Measurements from ENCODE around the gene DKC1. TPM values are rescaled to one million over a fixed set of nuclear protein-coding genes. Genes with fewer than 3 reads are reported as not detected.

The DKC1 gene
- total RNA-seq, 4 donors from 2014 or later = 38.1 to 60.6 (median 42.9) TPM

- Histone ChIP-seq H3K4me1 (peaks cover 30% of the 10 kb centered on the region), H3K9me3 (no peaks in the 10 kb centered on the region), H3K27ac (no peak overlapping the region), H3K27me3 (no peaks in the 10 kb centered on the region), H3K36me3 (no peaks in the 10 kb centered on the region), H3K4me3 (no peak overlapping the region)
- TF ChIP-seq POLR2AphosphoS5 (IDR thresholded peaks at IDR 0.05) (no peak), EP300 (IDR thresholded peaks at IDR 0.05) (no peak), POLR2A (IDR thresholded peaks at IDR 0.05) (no peak), CTCF (IDR thresholded peaks at IDR 0.05) (no peak)
- 36% methylated on average over 3 of the region's 3 CpGs for WGBS
- DNase-seq (ENCODE audit: low spot score in 2 of 2) = peak in 1 of 2 donors; percentile 73
Observed at GRCh38 chrX:154727871-154728270, 34.8 kb upstream of the DKC1 start.

DNA sequence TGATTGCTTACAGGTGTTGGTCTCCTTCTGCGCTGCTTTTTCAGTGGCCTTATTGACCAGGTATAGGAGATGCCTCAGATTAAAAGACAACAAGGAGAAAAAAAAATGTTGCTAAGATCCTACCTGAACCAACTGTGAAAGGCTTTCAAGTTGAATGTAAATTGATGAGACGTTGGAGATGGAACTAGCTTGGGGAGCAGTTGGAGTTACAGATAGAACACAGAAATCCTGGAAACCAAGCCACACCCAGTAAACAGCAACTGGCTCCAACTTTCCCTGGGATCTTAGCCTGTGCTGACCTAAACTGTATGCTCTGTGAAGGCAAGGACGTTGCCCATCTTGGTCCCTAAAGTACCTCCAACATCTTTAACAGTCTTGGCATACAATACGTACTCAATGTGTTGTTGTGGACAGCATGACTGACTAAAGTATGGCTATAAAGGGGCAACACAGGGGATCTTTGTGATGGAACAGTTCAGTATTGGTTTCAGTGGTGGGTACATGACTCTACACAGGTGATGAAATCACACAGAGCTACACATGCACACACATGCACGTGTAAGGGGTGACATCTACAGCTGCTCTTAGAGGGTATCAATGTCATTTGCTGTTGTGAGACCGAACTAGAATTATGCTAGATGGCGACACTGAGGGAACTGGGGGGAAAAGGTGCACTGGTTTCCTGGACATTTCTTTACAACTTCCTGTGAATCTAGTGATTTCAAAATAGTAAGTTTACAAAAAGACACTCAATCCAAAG, 34.1 kb upstream of the DKC1 start:
- Histone ChIP-seq H3K4me3 (no peak overlapping the region), H3K9me3 (no peaks in the 10 kb centered on the region), H3K36me3 (no peaks in the 10 kb centered on the region), H3K4me1 (peaks cover 30% of the 10 kb centered on the region), H3K27ac (no peak overlapping the region), H3K27me3 (no peaks in the 10 kb centered on the region)
- TF ChIP-seq EP300 (IDR thresholded peaks at IDR 0.05) (no peak), POLR2AphosphoS5 (IDR thresholded peaks at IDR 0.05) (no peak), CTCF (IDR thresholded peaks at IDR 0.05) (no peak), POLR2A (IDR thresholded peaks at IDR 0.05) (no peak)
- no peak for DNase-seq (ENCODE audit: low spot score in 2 of 2)
- 67% methylated on average over 7 of the region's 7 CpGs for WGBS

GRCh38 chrX:154729439-154729838, 33.2 kb upstream of the DKC1 start:
- DNase-seq (ENCODE audit: low spot score in 2 of 2) = no peak
- H3K4me3 ChIP-seq = no peak overlapping the region
- no peaks in the 10 kb centered on the region for H3K9me3 ChIP-seq
- WGBS = 76% methylated on average over 3 of the region's 3 CpGs
- H3K27me3 ChIP-seq = no peaks in the 10 kb centered on the region
- no peak for TF ChIP-seq POLR2A (IDR thresholded peaks at IDR 0.05)
- no peak for TF ChIP-seq CTCF (IDR thresholded peaks at IDR 0.05)
- no peak for TF ChIP-seq EP300 (IDR thresholded peaks at IDR 0.05)
- no peak for TF ChIP-seq POLR2AphosphoS5 (IDR thresholded peaks at IDR 0.05)
- peaks cover 34% of the 10 kb centered on the region for H3K4me1 ChIP-seq
- no peak overlapping the region for H3K27ac ChIP-seq
- no peaks in the 10 kb centered on the region for H3K36me3 ChIP-seq

- H3K27me3 ChIP-seq = no peaks in the 10 kb centered on the region
- peaks cover 41% of the 10 kb centered on the region for H3K4me1 ChIP-seq
- no peaks in the 10 kb centered on the region for H3K9me3 ChIP-seq
- H3K36me3 ChIP-seq = no peaks in the 10 kb centered on the region
- DNase-seq (ENCODE audit: low spot score in 2 of 2) = peak in 1 of 2 donors; percentile 69
- no peak overlapping the region for H3K4me3 ChIP-seq
- peak overlapping the region; percentile 24 for H3K27ac ChIP-seq
- TF ChIP-seq POLR2AphosphoS5 (IDR thresholded peaks at IDR 0.05) = no peak
- TF ChIP-seq EP300 (IDR thresholded peaks at IDR 0.05) = no peak
- TF ChIP-seq CTCF (IDR thresholded peaks at IDR 0.05) = no peak
- no peak for TF ChIP-seq POLR2A (IDR thresholded peaks at IDR 0.05)
- WGBS = 42% methylated on average over 6 of the region's 6 CpGs
Observed at GRCh38 chrX:154730253-154730891, 32.3 kb upstream of the DKC1 start.

GRCh38 chrX:154731184-154731583, 31.5 kb upstream of the DKC1 start:
- no peaks in the 10 kb centered on the region for H3K36me3 ChIP-seq
- no peak overlapping the region for H3K27ac ChIP-seq
- no peak overlapping the region for H3K4me3 ChIP-seq
- peaks cover 43% of the 10 kb centered on the region for H3K4me1 ChIP-seq
- no peak for DNase-seq (ENCODE audit: low spot score in 2 of 2)
- TF ChIP-seq POLR2AphosphoS5 (IDR thresholded peaks at IDR 0.05) (no peak), CTCF (IDR thresholded peaks at IDR 0.05) (no peak), EP300 (IDR thresholded peaks at IDR 0.05) (no peak), POLR2A (IDR thresholded peaks at IDR 0.05) (no peak)
- no peaks in the 10 kb centered on the region for H3K27me3 ChIP-seq
- 83% methylated on average over 5 of the region's 5 CpGs for WGBS
- no peaks in the 10 kb centered on the region for H3K9me3 ChIP-seq

Data from suprapubic skin (tissue), 4 donors.